Medulla oblongata (tissue), 1 donor: ENCODE measurements around the gene SUSD6.
A peak's percentile ranks its signal among the peaks of the same experiment; 100 is the strongest.
"Not testable (repeated sequence)": the region's sequence is repeated elsewhere in the genome, so short reads cannot be mapped to it uniquely, and the experiment has no call there.

Experiments used
- DNase-seq: peaks from one replicate; pipeline ENCODE4 v3.0.0-alpha.2; 2015; ENCODE audit errors: extremely low spot score

The SUSD6 gene

DNA sequence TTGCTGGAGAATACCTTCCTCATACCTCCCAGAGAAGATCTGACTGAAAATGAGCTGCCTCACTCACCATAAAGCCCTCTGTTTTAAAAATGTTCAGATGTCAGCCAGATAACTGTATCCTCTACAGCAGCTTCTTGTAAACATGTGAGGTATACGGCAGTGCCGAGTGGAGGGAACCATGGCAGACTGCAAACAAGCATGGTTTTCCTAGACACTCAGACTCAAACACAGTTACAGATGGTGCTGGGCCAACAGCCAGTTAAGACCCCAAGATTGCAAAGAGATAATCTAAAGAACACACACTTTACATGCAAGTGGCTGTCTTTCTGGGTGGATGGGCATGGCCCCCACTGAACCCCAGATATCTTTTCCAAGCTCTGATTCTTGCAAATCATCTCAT lies 20.1 kb upstream of the SUSD6 start:
- DNase-seq: no peak

DNA sequence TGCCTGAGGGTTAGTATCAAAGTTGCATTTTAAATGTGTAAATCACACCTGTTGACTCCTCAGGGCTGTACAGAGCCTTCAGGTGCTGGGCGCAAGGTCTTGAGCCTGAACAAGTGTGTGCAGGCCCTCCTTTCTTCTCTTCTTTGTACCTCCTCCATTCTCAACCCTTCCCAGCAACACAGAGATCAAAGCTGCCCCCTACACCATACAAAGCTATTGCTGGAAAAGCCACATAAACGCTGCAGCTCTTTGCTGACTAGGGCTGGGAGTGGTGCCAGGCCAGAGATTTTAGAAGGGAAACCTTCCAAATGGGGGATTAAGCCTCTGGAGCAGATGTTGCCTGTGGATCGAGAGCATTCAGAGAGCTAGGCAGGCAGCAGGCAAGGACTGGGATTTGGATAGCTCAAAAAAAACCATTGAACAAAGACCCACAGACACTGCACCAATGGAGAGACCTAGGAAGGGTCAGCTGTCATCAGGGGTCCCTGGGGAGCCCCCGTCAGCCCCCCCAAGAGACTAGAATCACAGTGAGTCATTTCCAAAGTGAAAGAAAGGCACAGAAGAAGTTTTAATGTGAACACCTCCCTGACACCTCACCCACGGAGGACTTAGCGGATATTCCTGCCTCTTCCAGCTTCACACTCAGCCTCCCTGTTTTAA lies 18.2 kb upstream of the SUSD6 start:
- DNase-seq: no peak

DNA sequence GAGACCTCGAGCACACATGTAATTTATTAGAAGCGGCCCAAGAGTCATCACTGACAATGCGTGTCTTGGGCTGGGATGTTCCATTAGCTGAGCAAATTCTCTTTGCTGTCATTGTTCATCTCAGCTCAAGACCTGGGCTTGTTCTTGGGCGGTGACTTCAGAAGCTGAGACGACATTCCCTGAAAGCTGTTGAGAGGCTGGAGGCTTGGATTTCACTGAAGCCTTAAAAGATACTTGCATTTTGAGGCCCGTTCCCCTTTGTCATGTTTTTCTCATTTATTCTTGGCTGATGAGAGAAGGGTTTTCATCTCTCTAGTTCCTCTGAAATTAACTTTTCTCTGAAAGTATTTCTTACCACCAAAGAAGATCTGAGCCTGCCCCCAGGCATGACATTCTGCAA lies 16.6 kb upstream of the SUSD6 start:
- DNase-seq: no peak

DNA sequence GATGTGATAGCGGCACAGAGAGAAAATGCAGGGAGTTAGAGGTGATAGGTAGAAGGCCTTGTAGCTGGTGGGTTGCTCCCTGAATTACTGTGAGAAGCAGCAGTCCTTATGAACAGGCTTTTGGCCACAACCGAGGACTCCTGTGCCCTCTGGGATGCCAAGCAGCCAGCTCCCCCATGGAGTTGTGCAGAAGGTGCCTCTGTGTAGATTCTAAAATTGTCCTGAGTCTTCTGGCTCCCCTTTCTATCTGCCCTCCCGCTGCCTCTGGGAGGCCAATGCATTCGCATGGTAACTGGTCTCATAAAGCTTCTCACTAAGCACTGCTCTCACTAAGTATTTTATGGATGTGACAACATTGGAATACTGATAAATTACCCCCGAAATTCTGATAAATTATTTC lies 16.1 kb upstream of the SUSD6 start:
- no peak for DNase-seq

DNA sequence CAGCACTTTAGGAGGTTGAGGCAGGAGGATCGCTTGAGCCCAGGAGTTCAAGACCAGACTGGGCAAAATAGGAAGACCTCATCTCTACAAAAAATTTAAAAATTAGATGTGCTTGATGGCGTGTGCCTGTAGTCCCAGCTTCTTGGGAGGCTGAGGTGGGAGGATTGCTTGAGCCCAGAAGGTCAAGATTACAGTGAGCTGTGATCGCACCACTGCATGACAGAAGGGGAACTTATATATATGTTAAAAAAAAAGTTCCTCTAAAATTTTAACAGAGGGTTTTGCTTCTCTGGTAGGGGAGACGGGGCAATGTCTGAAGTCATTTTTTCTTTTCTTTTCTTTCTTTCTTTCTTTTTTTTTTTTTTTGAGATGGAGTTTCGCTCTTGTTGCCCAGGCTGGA lies 12.0 kb upstream of the SUSD6 start:
- not testable (repeated sequence) for DNase-seq

DNA sequence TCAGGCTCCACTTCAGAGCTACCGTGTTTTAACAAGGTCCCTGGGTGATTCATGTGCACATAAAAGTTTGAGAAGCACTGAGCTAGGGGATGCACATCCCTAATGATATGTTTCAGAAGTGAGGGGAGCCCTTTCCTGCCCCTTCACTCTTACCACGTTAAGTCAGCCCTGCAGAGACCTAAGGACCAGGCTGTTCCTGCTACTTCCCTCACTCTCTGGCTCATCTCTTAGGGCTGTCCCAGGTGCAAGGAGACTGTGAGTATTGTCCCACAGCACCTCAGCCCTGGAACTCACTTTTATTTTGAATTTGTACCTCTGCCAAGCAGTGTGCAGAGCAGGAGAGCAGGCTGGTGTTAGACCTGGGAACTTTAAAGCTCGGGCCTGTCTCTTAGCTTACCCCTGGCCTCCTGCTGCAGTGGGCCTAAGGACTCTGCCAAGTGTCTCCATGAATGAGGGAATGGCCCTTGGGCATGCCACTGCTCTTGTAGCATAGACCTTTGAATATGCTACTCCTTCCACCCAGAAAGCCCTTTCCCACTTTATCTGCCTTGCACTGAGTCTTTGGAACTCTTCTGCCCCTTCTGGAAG lies 11.0 kb upstream of the SUSD6 start:
- no peak for DNase-seq

DNA sequence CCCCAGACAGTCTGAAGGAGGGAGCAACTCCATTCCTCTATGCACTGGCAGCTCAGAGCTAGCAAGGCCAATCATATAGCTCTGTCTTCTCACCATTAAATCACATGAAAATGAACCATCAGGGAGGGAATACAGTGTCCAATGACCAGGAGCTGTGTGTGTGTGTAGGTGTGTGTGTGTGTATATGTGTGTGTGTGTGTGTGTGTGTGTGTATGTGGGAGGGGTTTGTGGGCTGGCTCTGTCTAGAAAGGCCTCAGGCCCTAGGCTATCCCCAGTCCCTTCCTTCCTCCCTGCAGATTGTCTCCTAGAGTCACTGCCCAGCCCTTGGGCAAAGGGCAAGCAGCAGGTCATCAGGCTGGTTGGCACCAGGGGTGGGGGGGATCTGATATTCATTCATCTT lies 5.7 kb upstream of the SUSD6 start:
- DNase-seq: no peak

DNA sequence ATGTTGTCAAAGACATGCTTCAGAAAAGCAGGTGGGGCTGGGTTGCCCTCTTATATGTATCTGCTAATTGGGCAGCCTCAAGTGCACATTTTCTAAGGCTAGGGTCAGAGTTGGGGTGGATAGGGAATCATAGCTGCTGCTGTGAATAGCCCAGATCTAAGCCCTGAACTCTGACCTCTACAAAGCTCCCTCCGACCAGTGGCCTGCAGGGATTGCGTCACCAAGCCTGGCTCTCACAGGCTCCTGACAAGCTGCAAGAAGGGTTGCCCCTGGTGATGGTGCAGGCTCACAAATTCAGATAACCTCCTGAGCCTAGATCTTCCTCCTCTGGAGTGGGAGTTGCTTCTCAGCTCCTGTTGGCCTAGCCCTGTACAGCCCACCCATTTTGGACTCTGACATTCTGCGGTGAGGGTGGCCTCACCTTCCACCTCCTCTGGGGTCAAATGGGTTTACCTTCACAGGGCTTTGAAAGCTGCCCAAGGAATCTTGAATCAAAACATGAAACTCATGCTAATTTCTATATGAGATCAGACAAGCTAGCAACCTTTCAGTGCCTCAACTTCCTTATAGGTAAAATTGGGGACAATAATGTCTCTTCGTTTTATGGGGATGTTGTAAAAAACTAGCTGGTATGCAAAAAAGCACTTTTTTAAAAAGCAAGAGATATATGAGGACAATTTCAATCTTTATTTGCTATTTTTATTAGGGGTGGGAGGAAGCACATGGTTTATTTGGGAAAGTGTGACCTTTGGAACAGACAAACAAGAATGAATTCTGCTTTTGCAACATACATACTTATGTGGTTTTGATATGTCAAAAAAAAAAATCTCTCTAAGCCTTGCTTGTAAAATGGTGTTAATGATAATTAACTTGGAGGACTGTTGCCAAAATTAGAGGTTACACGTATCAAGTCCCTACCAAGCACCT lies 4.9 kb upstream of the SUSD6 start:
- DNase-seq: no peak

DNA sequence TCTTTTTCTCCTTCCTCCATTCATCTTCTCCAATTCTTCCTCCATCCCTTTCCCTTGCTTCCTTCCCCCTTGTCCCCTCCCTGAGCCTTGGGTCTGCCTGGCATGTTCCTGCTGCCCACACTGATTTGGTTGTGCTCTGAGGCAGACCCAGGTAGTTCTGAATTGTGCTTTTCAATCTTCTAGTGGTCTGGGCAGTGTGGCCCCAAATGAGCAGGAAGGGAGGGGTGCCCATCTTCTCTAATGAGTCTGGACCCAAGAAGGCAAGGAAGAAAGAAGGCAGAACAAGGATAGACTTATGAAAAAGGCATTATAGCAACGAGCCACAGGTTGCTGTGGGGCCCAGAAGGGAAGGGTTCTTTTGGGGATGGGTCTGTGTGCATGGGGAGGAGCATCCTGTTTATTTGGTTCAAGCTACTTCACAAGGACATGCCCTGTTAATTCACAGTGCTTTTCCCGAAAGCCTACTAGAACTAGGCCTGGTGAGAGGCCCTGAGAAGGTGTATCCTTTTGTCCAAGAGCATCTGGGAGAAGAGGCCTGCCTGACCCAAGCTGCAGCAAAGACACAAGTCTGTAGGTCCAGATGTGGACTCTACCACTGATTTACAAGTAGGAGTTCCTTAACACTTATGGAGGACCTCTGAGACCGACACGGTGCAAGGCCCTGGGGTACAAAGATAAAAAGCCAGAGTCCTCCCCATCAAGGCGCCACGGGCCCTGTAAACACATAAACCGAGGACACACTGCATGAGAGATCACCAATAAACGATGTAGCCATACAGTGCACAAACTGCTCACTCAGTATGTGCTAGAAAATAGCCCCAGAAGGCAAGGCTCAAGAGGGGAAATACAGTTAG lies 1.1 kb upstream of the SUSD6 start:
- no peak for DNase-seq

DNA sequence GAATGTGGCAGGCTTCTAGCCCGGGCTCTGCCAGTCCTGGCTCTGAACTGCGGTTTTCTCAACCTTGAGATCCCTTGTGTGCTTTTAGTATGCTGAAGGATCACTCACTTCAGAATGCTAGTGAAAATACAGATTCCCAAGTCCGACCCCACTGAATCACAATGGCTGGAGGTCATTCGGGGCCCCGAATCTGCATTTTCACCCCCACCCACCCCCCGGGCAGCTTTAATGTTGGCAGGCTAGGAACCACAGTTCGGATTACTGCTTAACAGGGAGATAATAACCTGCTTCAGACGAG lies 573 bp upstream of the SUSD6 start:
- DNase-seq: no peak

DNA sequence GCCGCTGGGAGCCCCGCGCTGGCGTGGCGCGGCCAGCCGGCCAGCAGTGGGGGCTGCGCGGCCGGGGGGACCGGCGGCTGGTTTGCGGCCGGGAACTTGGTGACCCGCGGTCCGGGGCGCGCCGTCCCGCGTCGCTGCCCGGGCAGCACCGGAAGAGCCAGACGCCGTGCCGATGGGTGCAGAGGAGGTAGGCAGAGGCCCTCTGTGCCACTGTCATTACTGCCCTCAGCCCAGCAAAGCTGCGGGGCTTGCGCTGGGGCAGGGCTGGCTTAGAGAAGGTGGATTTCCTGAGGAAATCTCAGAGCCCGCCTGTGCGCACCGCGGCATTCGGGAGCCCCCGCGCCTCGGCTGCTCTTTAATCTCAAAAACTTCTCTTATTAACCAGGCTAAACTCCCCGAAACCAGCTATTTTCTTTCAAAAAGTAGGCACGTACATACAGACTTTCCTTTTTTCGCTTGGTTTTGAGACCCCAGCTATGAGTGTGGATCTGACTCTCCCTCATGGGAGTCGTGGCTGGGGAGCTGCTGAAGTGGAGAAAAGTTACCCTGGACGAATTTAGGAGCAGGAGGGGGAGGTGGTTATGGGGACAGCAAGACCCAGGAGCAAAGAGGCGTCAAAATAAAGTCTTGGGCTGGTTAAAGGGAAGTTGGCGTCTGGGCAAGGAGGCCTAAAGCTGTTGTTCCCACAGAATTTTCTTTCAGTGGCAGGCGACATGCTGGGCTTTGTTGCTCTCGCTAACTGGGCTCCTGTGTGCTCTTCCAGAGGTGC lies 802 bp downstream of the SUSD6 start:
- DNase-seq: peak; percentile 55

DNA sequence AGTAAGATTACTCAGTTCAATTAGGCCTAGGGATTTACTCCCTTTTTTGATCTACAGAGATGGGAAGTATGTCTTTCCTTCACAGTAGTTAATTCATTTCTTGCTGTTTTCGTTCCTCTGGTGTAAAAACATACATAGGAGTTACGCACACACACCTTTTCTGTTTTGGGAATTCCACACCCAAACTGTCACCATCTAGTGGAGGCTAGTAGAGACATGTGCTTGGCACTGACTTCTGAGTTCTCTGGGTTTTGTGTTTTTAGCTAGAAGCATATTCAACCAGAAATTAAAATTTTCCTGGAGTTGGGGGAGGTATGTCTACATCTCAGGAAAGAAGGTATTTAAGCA lies 1.4 kb downstream of the SUSD6 start:
- peak; percentile 48 for DNase-seq

DNA sequence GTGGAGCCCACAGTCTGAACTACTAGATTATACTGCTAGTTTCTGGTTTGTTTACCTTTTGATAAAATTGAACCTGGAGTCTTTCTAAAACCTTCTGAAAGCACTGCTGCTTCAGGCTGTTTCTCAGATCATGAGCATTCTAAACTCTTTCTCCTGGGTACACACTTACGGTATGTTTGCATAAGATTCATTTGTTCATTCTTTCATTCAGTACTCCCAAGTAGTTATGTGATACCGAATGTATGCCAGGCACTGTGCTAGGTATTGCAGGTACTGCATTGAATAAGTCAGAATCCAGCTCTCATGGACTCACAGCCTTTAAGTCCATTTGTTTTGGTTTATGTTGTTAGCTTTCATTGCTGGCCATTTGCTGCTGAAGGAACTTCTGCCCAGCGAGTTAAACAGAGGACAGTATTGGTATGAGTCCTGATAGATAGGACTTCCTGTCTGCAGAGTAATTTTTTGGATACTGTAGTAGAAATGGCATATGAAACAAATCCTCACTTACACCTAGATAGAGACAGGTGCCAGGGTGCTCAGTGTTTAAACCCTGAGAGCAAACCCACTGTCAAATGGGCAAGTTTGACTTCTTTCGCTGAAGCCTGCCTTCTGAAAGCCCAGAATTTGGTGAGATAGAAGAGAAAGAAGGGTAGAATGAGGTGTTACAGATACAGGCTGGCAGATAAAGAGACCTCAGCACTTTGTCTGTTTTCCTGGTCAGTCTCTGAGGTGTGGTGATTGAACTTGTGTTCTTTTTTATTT lies 2.1 kb downstream of the SUSD6 start:
- DNase-seq: no peak

DNA sequence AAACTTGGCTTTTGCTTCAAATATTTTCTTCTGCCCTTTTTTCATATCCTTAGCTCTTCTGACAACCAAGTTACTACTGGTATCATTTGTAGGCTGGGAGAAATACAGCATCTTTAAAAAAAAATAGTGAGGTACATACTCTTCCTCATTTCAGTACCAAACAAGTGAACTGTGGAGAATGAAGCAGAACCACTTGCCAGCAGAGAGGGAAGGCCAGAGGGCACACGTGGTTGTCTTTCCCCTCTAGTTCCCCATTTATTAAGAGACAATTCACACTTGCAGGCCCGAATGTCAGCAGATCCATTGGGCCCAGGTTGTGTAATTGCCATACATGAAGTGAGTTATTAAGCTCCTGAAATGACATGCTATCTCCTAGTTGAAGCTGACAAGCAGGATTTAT lies 3.2 kb downstream of the SUSD6 start:
- peak; percentile 88 for DNase-seq

DNA sequence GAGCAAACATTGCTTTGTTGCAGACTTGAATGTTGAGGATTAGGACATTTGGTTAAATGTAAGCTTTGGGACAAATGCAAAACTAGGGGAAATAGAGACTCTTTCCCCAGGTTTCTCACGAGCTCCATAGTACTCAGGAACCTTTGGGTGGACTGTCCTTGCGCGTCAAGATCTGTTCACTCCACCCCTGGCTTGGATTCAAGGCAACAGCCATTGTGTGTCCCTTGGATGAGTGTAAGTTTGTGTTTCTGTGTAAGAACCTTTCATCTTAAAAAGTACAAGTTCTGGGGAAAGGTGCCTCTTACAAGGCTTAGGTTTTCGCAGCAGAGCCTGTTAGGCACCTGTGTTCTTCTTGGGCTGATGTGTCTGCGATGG lies 3.7 kb downstream of the SUSD6 start:
- DNase-seq: no peak

DNA sequence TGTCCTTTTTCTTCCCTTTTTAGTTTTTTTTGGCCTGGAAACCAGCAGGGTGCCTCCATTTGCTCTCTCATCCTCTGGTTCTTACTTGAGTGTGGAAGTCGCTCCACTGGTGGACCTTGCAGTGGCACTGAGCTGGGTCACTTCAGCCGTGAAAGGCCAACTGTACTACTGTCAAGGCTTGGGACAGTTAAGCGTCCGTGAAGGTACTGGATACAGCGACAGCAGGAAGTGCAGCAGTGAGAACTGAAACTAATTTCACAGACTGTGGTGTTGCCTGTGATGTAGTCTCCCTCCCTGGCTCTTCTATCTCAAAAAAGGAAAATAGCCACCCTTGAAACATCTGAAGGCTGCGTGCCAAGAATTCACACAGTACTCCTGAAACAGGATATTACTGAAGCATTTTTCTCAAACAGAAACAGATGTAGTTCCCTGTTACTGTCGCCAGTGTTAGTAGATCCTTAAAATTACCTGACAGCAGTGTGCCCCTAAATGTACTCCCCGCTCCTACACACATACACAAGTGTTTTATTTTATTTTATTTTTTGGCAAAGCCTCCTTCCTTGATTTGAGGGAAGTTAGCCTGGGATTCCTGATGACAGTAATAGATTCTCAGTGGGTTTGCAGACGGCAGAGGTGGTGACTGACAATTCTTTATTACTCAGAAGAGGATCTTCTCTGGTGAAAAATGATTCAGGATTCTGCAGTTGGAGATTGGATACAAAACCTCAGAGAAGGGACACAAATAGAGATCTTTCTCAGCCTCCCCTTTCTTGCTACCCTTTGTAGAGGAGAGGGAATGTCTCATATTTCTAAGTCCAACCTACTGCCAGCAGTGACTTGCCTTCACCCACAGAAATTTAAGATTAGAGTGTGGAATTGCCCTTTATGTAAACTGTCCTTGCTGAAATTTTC lies 4.4 kb downstream of the SUSD6 start:
- peak; percentile 90 for DNase-seq

DNA sequence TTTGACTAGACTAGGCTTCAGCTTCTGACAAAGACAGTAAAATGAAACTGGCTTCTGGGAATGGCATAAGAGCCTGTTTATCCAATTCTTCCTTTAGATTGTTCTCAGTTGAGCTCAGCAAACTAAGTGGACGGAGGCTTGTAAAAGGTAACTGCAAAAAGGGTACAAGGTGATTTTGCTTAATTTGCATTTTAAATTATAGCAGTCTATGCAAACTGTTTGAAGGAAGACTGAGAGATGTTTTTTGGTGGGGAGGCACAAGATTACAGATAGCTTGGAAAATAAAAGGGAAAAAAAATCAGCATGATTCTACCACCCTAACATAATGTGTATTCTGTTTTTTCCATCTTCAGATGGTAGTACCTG lies 5.0 kb downstream of the SUSD6 start:
- DNase-seq: no peak

DNA sequence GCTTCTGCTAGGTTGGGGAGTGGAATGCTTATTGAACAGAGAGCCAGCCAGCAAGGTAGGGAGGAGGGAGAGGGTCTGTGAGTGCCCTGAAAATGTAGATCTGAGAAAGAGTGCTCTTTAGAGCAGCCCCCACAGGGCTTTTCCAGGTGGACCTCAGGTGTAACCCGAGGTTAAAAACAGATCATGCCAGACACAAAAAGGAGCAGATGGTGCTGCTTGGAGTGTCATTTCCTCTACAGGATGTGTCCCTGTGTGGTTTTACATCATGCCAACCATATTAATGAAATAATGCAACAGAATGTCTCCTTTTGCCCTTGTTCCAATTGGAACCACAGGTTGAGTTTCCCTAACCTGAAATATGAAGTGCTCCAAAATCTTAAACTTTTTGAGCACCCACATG lies 6.4 kb downstream of the SUSD6 start:
- DNase-seq: no peak

DNA sequence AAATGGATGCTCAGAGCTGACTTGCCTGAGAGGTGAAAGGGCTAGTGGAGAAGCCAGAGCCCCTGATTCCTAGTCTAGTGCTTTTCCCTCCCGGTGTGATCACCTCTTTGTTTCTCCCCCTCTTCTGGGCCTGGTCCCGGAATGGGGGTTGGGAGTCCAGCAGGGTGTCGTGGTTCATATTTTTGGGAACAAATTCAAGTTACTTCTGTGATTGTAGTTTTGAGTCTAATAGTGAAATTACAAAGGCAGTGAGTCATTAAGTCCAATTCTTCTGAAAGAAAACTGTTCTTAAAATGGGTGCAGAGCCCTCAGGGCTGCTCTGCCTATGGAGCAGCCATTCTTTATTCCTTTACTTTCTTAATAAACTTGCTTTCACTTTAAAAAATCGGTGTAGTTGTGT lies 7.6 kb downstream of the SUSD6 start:
- no peak for DNase-seq

DNA sequence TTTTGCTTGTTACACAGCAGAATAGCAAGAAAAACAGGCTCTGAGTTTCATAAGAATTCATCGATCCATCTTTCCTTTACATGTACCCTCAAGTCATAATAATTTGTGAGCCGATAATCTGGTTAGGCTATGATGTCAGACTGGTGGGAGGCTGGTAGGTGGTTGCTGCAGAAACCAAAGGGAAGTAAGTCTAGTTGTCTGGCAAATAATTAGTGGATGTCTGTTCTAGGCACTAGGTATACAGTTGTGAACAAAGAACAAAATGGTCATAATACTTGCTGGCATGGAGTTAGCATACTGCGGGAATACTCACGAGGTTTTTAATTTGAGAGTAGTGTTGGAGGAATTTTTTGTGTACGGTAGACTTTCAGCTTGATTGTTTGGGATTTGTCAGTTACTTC lies 8.8 kb downstream of the SUSD6 start:
- no peak for DNase-seq
